Activated T-cell treated with anti-CD3 and anti-CD28 coated beads, Interleukin-2, amount 50 U/mL, for 72 hours (primary cell): Measurements from ENCODE around the gene KANSL1L. TPM values are rescaled to one million over a fixed set of nuclear protein-coding genes. Genes with fewer than 3 reads are reported as not detected.
A peak's percentile ranks its signal among the peaks of the same experiment; 100 is the strongest.
"Not testable (repeated sequence)": the region's sequence is repeated elsewhere in the genome, so short reads cannot be mapped to it uniquely, and the experiment has no call there.

Experiments
- ATAC-seq, 2 donors: fragments of 150-1000 bp; cut with Tn5 transposase; replicated peaks in 1 of 2; 2 replicates each; pipeline ENCODE4 v1.10.0; 2021; ENCODE audit warnings: moderate library complexity in 2 of 2, mild to moderate bottlenecking in 1 of 2
- DNase-seq, 2 donors: peaks; one replicate each; pipeline ENCODE4 v3.0.0; 2021 to 2022; ENCODE audit warnings: mixed read lengths in 1 of 2
- H3K27ac Mint-ChIP-seq: one replicate; pipeline ENCODE4 v1.8.0; 2022; ENCODE audit warnings: mild to moderate bottlenecking, moderate library complexity, mixed read lengths
- H3K27me3 Mint-ChIP-seq: one replicate; pipeline ENCODE4 v1.8.0; 2022; ENCODE audit warnings: low read depth, mixed read lengths
- H3K36me3 Mint-ChIP-seq, 2 donors: one replicate each; pipeline ENCODE4 v1.8.0; 2022; ENCODE audit warnings: mixed read lengths in 2 of 2, mild to moderate bottlenecking in 1 of 2; ENCODE audit not compliant: insufficient read depth in 2 of 2
- H3K4me1 Mint-ChIP-seq: one replicate; pipeline ENCODE4 v1.8.0; 2022; ENCODE audit warnings: low read depth, mixed read lengths
- H3K4me3 Mint-ChIP-seq, 2 donors: one replicate each; pipeline ENCODE4 v1.8.0; 2022; ENCODE audit warnings: mild to moderate bottlenecking in 2 of 2, mixed read lengths in 2 of 2, moderate library complexity in 2 of 2
- H3K9me3 Mint-ChIP-seq, 2 donors: one replicate each; pipeline ENCODE4 v1.8.0; 2022; ENCODE audit warnings: mixed read lengths in 2 of 2
- total RNA-seq, 2 donors: library from RNA; stranded (reverse); gene quantifications; one replicate each; pipeline ENCODE4 v1.2.3, GENCODE V29; 2022

The KANSL1L gene
- total RNA-seq, 2 donors from 2014 or later = 7.8 to 10.5 TPM

DNA sequence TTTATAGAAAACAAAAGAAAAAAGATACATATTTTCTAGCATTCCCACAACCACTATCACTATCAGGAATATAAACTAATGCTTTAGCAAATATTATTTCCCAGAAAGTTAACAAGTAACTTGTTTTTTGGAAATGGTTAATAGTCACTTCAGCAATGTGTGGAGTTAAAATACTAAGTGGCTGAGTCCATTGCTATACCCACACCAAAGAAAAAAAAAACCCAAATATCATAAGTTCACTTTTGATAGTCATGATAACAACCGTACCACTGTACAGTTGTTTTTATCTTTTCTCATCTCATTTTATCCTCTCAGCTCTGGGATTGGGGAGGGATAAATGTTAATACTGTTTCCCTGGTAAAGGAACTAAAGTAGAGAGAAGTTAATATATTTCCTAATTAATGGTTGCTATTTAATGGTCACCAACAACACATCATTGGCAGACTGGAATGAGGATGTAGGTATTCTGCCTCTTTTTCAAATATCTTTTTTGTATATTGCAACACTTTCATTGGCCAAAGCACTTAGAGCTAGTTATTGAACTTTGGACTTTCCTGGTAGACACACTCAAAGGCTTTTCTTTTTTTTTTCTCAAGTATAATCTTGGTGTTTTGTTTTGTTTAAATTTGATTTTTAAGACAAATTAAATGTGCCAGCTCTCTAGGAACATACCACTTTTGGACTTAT is 18.4 kb upstream of the KANSL1L start:
- Mint-ChIP-seq H3K27me3 (no peaks in the 10 kb centered on the region), H3K36me3 (peaks cover 8 to 10% of the 10 kb centered on the region in 2 donors), H3K4me1 (no peaks in the 10 kb centered on the region), H3K4me3 (no peak overlapping the region), H3K9me3 (peaks cover 7 to 9% of the 10 kb centered on the region in 2 donors), H3K27ac (no peak overlapping the region)
- no peak for ATAC-seq
- no peak for DNase-seq

DNA sequence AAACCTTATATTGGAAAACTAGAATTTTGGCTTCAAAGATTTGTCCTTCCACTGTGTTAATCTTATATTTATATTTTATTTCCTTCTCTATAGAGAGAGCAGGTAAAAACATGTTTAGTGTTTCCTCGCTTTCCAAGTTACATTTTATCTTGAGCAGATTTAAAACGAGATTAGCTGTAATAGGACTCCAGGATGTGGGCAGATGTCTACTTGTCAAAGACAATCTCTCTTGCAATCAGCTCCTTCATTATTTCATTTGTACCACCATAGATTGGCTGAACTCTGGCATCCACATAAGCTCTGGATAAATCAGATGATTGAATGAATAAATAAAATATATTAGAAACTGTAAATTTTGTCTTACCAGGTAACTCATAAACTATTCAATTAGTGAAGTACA is 17.5 kb upstream of the KANSL1L start:
- Mint-ChIP-seq H3K27me3 (no peaks in the 10 kb centered on the region), H3K36me3 (peaks cover 16 to 18% of the 10 kb centered on the region in 2 donors), H3K4me3 (no peak overlapping the region), H3K9me3 (peaks cover 14 to 15% of the 10 kb centered on the region in 2 donors), H3K27ac (no peak overlapping the region), H3K4me1 (peaks cover 4% of the 10 kb centered on the region)
- ATAC-seq (no peak), DNase-seq (no peak)

DNA sequence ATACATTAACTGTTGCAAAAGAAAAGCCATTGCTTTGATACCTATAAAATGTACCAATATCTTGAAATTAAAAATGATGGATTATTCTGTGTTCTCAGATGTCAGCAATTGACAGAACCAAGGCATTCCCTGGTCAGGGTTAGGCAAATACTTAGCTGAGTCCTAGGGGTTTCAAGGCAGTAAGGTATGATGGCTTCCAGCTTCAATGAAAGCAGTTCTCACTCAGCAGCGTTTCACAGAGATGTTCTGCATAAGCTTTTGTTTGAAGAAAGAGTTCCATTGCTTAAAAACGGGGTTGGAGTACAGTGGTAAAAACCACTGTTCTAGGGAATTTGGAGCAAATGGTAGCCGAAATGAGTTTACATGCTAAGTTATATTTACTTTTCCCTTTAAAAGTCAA is 17.0 kb upstream of the KANSL1L start:
- Mint-ChIP-seq H3K4me3 (no peak overlapping the region), H3K36me3 (peaks cover 18 to 24% of the 10 kb centered on the region in 2 donors), H3K27ac (no peak overlapping the region), H3K9me3 (peaks cover 15% of the 10 kb centered on the region in 2 donors), H3K4me1 (peaks cover 9% of the 10 kb centered on the region), H3K27me3 (no peaks in the 10 kb centered on the region)
- no peak for DNase-seq
- no peak for ATAC-seq

DNA sequence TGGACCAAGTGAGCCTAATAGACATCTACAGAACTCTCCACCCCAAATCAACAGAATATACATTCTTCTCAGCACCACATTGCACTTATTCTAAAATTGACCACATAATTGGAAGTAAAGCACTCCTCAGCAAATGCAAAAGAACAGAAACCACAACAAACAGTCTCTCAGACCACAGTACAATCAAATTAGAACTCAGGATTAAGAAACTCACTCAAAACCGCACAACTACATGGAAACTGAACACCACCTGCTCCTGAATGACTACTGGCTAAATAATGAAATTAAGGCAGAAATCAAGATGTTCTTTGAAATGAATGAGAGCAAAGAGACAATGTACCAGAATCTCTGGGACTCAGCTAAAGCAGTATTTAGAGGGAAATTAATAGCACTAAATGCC is 12.7 kb upstream of the KANSL1L start:
- not testable (repeated sequence) for DNase-seq, H3K4me3 Mint-ChIP-seq, H3K27ac Mint-ChIP-seq, ATAC-seq, H3K27me3 Mint-ChIP-seq
- peaks cover 20 to 28% of the 10 kb centered on the region in 2 donors for H3K36me3 Mint-ChIP-seq
- H3K4me1 Mint-ChIP-seq = peaks cover 30% of the 10 kb centered on the region
- H3K9me3 Mint-ChIP-seq = peaks cover 15% of the 10 kb centered on the region in 2 donors

DNA sequence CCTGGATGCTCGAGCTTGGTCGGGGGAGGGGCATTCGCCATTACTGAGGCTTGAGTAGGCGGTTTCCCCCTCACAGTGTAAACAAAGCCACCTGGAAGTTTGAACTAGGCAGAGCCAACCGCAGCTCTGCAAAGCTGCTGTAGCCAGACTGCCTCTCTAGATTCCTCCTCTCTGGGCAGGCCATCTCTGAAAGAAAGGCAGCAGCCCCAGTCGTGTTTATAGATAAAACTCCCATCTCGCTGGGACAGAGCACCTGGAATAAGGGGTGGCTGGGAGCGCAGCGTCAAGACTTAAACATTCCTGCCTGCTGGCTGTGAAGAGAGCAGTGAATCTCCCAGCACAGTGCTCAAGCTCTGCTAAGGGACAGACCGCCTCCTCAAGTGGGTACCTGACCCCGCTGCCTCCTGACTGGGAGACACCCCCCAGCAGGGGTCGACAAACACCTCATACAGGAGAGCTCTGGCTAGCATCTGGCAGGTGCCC is 10.4 kb upstream of the KANSL1L start:
- not testable (repeated sequence) for ATAC-seq, H3K27me3 Mint-ChIP-seq
- Mint-ChIP-seq H3K27ac (peak overlapping the region; percentile 15), H3K4me3 (peak overlapping the region; percentile 34 to 51), H3K36me3 (peaks cover 20 to 26% of the 10 kb centered on the region in 2 donors), H3K9me3 (peaks cover 15% of the 10 kb centered on the region in 2 donors), H3K4me1 (peaks cover 30% of the 10 kb centered on the region)
- DNase-seq = peak in 1 of 2 donors; percentile 8

DNA sequence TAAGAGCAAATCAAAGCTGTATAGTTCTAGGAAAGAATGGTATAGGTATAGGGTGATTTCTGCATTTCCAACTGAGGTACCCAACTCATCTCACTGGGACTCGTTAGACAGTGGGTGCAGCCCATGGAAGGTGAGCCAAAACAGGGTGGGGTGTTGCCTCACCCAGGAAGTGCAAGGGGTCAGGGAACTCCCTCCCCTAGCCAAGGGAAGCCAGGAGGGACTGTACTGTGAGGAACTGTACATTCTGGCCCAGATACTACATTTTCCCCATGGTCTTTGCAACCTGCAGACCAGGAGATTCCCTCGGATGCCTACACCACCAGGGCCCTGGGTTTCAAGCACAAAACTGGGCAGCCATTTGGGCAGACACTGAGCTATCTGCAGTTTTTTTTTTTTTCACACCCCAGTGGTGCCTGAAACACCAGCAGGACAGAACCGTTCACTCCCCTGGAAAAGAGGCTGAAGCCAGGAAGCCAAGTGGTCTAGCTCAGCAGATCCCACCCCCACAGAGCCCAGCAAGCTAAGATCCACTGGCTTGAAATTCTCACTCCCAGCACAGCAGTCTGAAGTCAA is 9.9 kb upstream of the KANSL1L start:
- peak overlapping the region; percentile 15 for H3K27ac Mint-ChIP-seq
- H3K4me1 Mint-ChIP-seq = peaks cover 30% of the 10 kb centered on the region
- not testable (repeated sequence) for DNase-seq, H3K27me3 Mint-ChIP-seq, ATAC-seq
- peaks cover 17 to 26% of the 10 kb centered on the region in 2 donors for H3K36me3 Mint-ChIP-seq
- H3K9me3 Mint-ChIP-seq = peaks cover 13 to 15% of the 10 kb centered on the region in 2 donors
- peak overlapping the region; percentile 34 to 51 for H3K4me3 Mint-ChIP-seq

DNA sequence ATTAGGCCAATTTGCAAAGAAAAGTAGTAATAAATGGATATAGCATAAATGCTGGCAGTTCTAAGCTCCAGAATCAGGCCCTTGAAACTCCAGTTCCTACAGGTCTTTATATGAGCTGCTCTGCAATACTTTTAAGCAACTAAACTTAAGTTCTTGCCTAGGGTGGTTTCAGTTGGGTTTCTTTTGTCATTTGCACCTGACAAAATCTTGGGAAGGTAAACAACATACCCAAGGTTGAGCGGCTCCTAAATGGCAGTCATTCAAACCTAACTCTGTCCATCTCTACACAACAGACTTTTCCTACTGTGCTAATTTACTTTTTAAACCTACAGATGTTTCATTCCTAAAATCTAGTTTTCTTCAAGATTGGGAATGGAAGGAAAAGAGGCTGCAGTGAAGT is 9.3 kb upstream of the KANSL1L start:
- peaks cover 15 to 25% of the 10 kb centered on the region in 2 donors for H3K36me3 Mint-ChIP-seq
- H3K4me3 Mint-ChIP-seq = no peak overlapping the region
- ATAC-seq (no peak), DNase-seq (no peak)
- no peaks in the 10 kb centered on the region for H3K27me3 Mint-ChIP-seq
- H3K4me1 Mint-ChIP-seq = peaks cover 30% of the 10 kb centered on the region
- peaks cover 11% of the 10 kb centered on the region in 2 donors for H3K9me3 Mint-ChIP-seq
- H3K27ac Mint-ChIP-seq = no peak overlapping the region

DNA sequence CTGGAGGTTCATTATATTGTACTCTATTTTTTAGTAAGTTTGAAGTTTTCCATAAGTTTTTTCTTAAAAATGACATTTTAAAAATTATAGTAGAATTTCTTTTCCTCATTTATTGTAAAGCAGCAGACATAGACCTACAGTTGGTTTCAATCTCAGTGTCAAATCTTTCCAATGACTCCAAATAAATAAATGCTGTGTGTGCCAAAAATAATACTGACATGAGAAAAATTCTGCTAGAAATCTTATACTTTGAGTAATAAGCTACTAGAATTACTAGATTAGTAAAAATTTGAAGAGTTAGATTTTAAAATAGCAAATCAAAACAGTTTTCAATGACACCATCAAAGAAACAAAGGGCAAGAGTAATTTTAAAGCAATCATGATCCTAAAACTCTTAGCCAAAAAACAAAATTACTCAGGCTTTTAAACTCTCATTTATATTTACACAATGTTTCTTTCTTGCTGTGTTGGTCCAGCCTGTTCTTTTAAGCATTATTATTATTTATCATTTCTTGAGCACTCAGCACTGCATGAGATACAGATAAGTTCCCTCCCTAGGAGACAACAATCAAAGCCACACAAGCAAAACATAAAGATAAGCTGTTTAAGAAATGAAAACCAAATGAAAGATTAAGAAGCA is 8.3 kb upstream of the KANSL1L start:
- DNase-seq (no peak), ATAC-seq (no peak)
- Mint-ChIP-seq H3K9me3 (peaks cover 6 to 7% of the 10 kb centered on the region in 2 donors), H3K27me3 (no peaks in the 10 kb centered on the region), H3K4me3 (no peak overlapping the region), H3K27ac (no peak overlapping the region), H3K4me1 (peaks cover 30% of the 10 kb centered on the region), H3K36me3 (peaks cover 11 to 17% of the 10 kb centered on the region in 2 donors)

DNA sequence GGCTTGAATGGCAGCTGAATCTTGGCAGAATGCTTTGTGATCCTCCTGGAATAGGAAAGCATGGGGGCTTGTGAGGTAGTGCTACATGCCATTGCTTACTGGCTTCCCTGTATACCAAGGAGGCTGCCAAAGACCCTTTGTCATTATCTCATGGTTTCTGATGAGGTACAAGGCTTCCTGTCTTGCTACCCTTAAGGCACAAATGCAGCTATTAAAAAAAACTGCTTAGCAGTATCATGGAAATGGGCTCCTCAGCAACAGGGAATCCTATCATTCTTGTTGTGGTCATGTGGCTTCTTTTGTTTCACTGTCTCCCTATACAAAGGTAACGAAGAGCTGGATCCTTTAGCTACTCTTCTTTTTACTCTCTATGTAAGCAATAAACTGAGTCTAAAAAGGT is 6.6 kb upstream of the KANSL1L start:
- no peak overlapping the region for H3K27ac Mint-ChIP-seq
- ATAC-seq (no peak), DNase-seq (no peak)
- H3K4me3 Mint-ChIP-seq = no peak overlapping the region
- no peaks in the 10 kb centered on the region for H3K27me3 Mint-ChIP-seq
- peaks cover 2 to 3% of the 10 kb centered on the region in 2 donors for H3K36me3 Mint-ChIP-seq
- H3K9me3 Mint-ChIP-seq = no peaks in the 10 kb centered on the region
- peaks cover 21% of the 10 kb centered on the region for H3K4me1 Mint-ChIP-seq

DNA sequence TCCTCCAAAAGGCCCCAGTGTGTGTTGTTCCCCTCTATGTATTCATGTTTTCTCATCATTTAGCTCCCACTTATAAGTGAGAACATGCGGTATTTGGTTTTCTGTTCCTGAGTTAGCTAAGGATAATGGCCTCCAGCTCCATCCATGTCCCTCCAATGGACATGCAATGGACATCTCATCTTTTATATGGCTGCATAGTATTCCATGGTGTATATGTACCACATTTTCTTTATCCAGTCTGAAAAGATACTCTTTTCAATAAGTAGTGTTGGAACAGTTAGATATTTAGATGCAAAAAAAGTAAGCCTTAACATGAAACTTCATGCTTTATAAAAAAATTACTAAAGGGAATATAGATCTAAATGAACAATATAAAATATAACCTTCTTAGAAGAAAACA is 5.9 kb upstream of the KANSL1L start:
- DNase-seq, H3K9me3 Mint-ChIP-seq, H3K27ac Mint-ChIP-seq, H3K4me3 Mint-ChIP-seq, ATAC-seq, H3K36me3 Mint-ChIP-seq, H3K27me3 Mint-ChIP-seq: not testable (repeated sequence)
- H3K4me1 Mint-ChIP-seq = peaks cover 21% of the 10 kb centered on the region

DNA sequence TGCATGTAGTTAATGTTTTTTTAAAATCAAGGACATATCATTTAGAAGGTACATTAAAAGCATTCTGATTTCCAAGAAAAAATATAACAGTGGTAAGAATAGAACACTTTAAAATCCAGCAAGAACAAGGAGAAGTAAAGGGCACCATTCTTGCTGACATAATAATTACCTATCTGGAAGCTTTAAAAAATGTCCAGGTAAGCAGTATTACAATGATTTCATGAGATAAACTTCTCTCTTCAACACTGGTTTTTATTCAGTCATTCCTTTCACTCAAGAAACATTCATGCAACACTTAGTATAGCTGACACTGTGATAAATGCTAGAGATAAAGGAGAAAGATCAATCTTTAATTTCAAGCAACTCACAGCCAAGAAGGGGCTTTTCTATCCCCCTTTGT is 2.9 kb upstream of the KANSL1L start:
- no peaks in the 10 kb centered on the region for H3K9me3 Mint-ChIP-seq
- DNase-seq = no peak
- no peak overlapping the region for H3K4me3 Mint-ChIP-seq
- peaks cover 8% of the 10 kb centered on the region for H3K27me3 Mint-ChIP-seq
- no peak for ATAC-seq
- no peak overlapping the region for H3K27ac Mint-ChIP-seq
- H3K4me1 Mint-ChIP-seq = peaks cover 22% of the 10 kb centered on the region
- H3K36me3 Mint-ChIP-seq = no peaks in the 10 kb centered on the region

DNA sequence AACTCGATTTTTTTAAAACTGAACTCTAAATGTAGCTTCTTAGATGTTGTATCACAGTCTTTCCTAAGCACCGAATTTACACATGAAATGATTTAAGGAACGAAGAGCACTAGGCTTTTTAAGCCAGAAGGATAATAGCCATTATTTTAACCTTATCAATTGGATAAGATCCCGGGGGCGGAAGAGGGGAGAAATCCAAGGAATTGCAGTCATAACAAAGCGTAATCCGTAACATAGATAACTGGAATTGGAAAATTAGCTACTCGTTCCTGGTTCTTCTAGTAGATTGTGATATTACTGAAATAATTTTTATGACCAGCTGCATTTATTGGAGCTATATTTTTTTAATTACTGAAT is 988 bp upstream of the KANSL1L start:
- Mint-ChIP-seq H3K4me3 (peak overlapping the region; percentile 92 to 94), H3K27me3 (peaks cover 8% of the 10 kb centered on the region), H3K36me3 (no peaks in the 10 kb centered on the region), H3K27ac (peak overlapping the region; percentile 77), H3K4me1 (peaks cover 34% of the 10 kb centered on the region), H3K9me3 (no peaks in the 10 kb centered on the region)
- ATAC-seq (no peak), DNase-seq (no peak)
